Tibial nerve (tissue), 4 donors: ENCODE data around the gene PDSS2. TPM values are rescaled to one million over a fixed set of nuclear protein-coding genes. Genes with fewer than 3 reads are reported as not detected.
"Not testable (repeated sequence)": the region's sequence is repeated elsewhere in the genome, so short reads cannot be mapped to it uniquely, and the experiment has no call there.

Experiments used
- DNase-seq, 2 donors: peaks; one replicate each; pipeline ENCODE4 v3.0.0-alpha.2; 2019; ENCODE audit warnings: low spot score in 2 of 2
- H3K27ac ChIP-seq, 4 donors: fragments of 200-600 bp; sonication (generic) in 3 of 4; one replicate each; pipeline ENCODE4 v1.5.1; 2017 to 2019; ENCODE audit warnings: mild to moderate bottlenecking in 1 of 4
- H3K27me3 ChIP-seq, 2 donors: fragments of 200-600 bp; sonication (generic) in 1 of 2; one replicate each; pipeline versions ENCODE4 v1.5.1 to v1.6.0; 2017 to 2019
- H3K36me3 ChIP-seq, 3 donors: fragments of 200-600 bp; sonication (generic); one replicate each; pipeline ENCODE4 v1.5.1; 2018 to 2019
- H3K4me1 ChIP-seq, 4 donors: fragments of 200-600 bp; sonication (generic) in 3 of 4; one replicate each; pipeline ENCODE4 v1.5.1; 2017 to 2019
- H3K4me3 ChIP-seq, 4 donors: fragments of 200-600 bp; sonication (generic) in 3 of 4; one replicate each; pipeline ENCODE4 v1.5.1; 2017 to 2019; ENCODE audit warnings: mild to moderate bottlenecking in 1 of 4, moderate library complexity in 1 of 4
- H3K9me3 ChIP-seq, 4 donors: fragments of 200-600 bp; sonication (generic) in 3 of 4; one replicate each; pipeline ENCODE4 v1.5.1; 2017 to 2019
- CTCF ChIP-seq, 5 experiments: fragments of 200-600 bp in 3 of 5; fragments of 450-650 bp in 2 of 5; sonication (generic) in 3 of 5; IDR thresholded peaks; one replicate each; pipeline ENCODE4 v1.5.1; 2016 to 2019; ENCODE audit warnings: antibody characterized with exemption in 5 of 5, mild to moderate bottlenecking in 3 of 5, moderate library complexity in 2 of 5
- EP300 ChIP-seq, 2 donors: sonication (generic); formaldehyde crosslinking; IDR thresholded peaks; one replicate each; pipeline ENCODE4 v1.6.1; 2017; ENCODE audit warnings: antibody characterized with exemption in 2 of 2, mild to moderate bottlenecking in 1 of 2
- POLR2A ChIP-seq, 2 donors: fragments of 450-650 bp; IDR thresholded peaks; one replicate each; pipeline ENCODE4 v1.6.1; 2017; ENCODE audit warnings: antibody characterized with exemption in 2 of 2, mild to moderate bottlenecking in 2 of 2, moderate library complexity in 2 of 2
- WGBS, 2 donors: methylation state at CpG; one replicate each; pipeline ENCODE4 v1.1.5; 2018; 5-methylcytosine and 5-hydroxymethylcytosine counted together
- total RNA-seq, 4 donors: library from RNA; depleted of rRNA; stranded (reverse); fragments of >200 nt; gene quantifications; one replicate each; pipeline ENCODE4 v1.1.0, GENCODE V29; 2016

Gene PDSS2
- total RNA-seq, 4 donors from 2014 or later, result 8.2 to 9.4 (median 8.6) TPM

DNA sequence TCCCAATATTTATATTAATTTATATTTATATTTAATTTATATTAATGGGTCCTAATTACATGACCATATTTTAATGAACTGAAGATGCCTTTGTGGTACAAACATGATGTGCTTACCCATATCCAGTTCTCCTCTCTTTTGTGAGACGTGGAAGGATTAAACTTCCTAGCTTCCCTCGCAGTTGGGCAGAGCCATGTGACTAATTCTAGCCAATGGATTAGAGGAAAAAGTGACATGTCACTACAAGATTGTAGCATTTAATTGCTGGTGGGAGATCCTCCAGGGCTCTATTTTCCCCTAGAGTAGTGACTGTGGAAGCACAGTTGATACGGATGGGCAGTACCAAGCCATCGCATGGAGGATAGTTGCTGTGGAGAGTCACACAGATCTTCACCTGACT lies 25.8 kb upstream of the PDSS2 start:
- Histone ChIP-seq H3K9me3 (no peaks in the 10 kb centered on the region), H3K4me3 (no peak overlapping the region), H3K27me3 (peaks cover 0 to 19% of the 10 kb centered on the region in 2 donors), H3K27ac (no peak overlapping the region), H3K36me3 (no peaks in the 10 kb centered on the region), H3K4me1 (peaks cover 0 to 11% (median 8%) of the 10 kb centered on the region in 4 donors)
- no peak for TF ChIP-seq CTCF (IDR thresholded peaks at IDR 0.05)
- TF ChIP-seq POLR2A (IDR thresholded peaks at IDR 0.05), result no peak
- no peak for TF ChIP-seq EP300 (IDR thresholded peaks at IDR 0.05)
- DNase-seq, result no peak
- WGBS, 2 donors, result 79 to 90% methylated on average over 4 of the region's 4 CpGs

DNA sequence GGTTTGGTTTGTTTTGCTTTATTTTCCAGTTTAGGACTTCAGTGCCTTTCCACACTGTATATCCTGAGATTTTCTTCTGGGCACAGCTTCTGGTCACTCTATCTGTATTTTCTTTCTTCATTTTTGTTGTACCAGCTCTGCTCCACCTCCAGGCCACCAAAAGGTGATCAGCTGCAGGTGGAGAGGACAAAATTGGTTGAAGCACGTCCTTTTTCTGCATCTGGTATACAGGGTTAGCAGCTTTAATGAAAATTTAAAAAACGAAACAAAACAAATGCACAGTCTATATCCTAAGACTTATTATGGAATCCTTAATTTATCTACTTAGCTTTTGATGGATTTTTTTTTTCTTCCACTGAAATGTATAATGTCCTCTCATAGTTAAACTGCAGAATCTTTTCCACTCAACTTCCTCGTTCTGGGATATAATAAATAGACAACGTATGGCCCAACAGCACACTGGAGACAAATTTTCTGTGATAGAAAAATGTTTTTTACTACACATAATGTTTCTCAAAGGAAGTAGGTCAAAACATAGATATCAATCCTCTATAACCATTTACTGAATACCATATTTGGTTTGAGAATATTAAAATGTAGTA lies 19.8 kb upstream of the PDSS2 start:
- no peaks in the 10 kb centered on the region for H3K9me3 ChIP-seq
- H3K27ac ChIP-seq, result no peak overlapping the region
- no peaks in the 10 kb centered on the region for H3K36me3 ChIP-seq
- H3K27me3 ChIP-seq, result peaks cover 0 to 5% of the 10 kb centered on the region in 2 donors
- TF ChIP-seq EP300 (IDR thresholded peaks at IDR 0.05), result no peak
- TF ChIP-seq POLR2A (IDR thresholded peaks at IDR 0.05), result no peak
- no peak for TF ChIP-seq CTCF (IDR thresholded peaks at IDR 0.05)
- DNase-seq, result no peak
- WGBS, 2 donors, result 82 to 85% methylated on average over 4 of the region's 4 CpGs
- no peak overlapping the region for H3K4me3 ChIP-seq
- H3K4me1 ChIP-seq, result no peaks in the 10 kb centered on the region

DNA sequence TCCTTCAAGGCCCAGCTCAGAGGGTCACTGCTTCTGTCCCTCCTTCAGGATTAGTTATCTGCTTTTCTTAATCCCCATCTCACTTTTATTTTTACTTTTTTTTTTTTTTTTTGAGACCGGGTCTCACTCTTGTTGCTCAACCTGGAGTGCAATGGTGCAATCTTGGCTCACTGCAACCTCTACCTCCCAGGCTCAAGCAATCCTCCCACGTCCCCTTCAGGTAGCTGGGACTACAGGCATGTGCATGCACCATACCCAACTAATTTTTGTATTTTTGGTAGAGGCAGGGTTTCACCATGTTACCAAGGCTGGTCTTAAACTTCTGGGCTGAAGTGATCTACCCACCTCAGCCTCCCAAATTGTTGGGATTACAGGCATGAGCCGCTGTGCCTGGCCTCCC lies 16.5 kb upstream of the PDSS2 start:
- H3K4me1 ChIP-seq, DNase-seq, H3K36me3 ChIP-seq, H3K27ac ChIP-seq, H3K4me3 ChIP-seq, H3K9me3 ChIP-seq, H3K27me3 ChIP-seq: not testable (repeated sequence)
- 86 to 93% methylated on average over 3 of the region's 3 CpGs for WGBS, 2 donors

- not testable (repeated sequence) for H3K4me1 ChIP-seq, DNase-seq, H3K9me3 ChIP-seq, H3K27ac ChIP-seq, H3K36me3 ChIP-seq, H3K4me3 ChIP-seq, H3K27me3 ChIP-seq
- 91 to 96% methylated on average over 3 of the region's 3 CpGs for WGBS, 2 donors
These were observed 16.0 kb upstream of the PDSS2 start for GRCh38 chr6:107475360-107475759.

DNA sequence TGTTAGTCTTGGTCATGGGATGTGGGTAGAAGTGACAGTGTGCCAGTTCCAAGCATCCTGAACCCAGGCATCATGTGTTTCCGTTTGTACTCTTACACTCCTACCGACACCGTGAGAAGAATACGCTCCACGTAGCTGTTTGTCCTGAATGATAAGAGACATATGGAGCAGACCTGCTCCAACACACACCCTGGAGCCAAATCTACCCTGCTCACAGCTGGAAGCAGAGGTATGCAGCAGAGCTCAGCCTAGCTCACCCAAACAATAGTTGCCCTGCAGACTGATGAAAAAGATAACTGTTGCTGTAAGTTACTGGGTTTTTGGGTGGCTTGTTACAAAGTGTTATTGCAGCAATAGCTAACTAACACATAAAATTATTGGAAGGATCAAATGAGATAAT lies 14.3 kb upstream of the PDSS2 start:
- Histone ChIP-seq H3K9me3 (no peaks in the 10 kb centered on the region), H3K27ac (no peak overlapping the region), H3K36me3 (no peaks in the 10 kb centered on the region), H3K4me3 (no peak overlapping the region), H3K27me3 (no peaks in the 10 kb centered on the region), H3K4me1 (no peaks in the 10 kb centered on the region)
- WGBS, 2 donors, result 69 to 77% methylated on average over 5 of the region's 5 CpGs
- TF ChIP-seq CTCF (IDR thresholded peaks at IDR 0.05) (no peak), POLR2A (IDR thresholded peaks at IDR 0.05) (no peak), EP300 (IDR thresholded peaks at IDR 0.05) (no peak)
- no peak for DNase-seq

GRCh38 chr6:107470364-107470763 lies 11.0 kb upstream of the PDSS2 start:
- TF ChIP-seq POLR2A (IDR thresholded peaks at IDR 0.05) (no peak), EP300 (IDR thresholded peaks at IDR 0.05) (no peak), CTCF (IDR thresholded peaks at IDR 0.05) (no peak)
- no peaks in the 10 kb centered on the region for H3K9me3 ChIP-seq
- H3K36me3 ChIP-seq, result no peaks in the 10 kb centered on the region
- WGBS, 2 donors, result 76 to 79% methylated on average over 1 of the region's 1 CpG
- no peak for DNase-seq
- no peaks in the 10 kb centered on the region for H3K4me1 ChIP-seq
- H3K27ac ChIP-seq, result no peak overlapping the region
- no peaks in the 10 kb centered on the region for H3K27me3 ChIP-seq
- H3K4me3 ChIP-seq, result no peak overlapping the region
